Lung (tissue), 12 donors: ENCODE measurements around the gene CCNQ. TPM values are rescaled to one million over a fixed set of nuclear protein-coding genes. Genes with fewer than 3 reads are reported as not detected.
A peak's percentile ranks its signal among the peaks of the same experiment; 100 is the strongest.

ENCODE experiments used
- ATAC-seq: fragments of 200-7000 bp; cut with Tn5 transposase; one replicate; pipeline ENCODE4 v1.9.1; 2020; ENCODE audit warnings: moderate number of reproducible peaks; ENCODE audit not compliant: insufficient read depth, low FRiP score
- DNase-seq, 3 donors: peaks; one replicate each; pipeline ENCODE4 v3.0.0-alpha.2; 2013 to 2017
- H3K27ac ChIP-seq, 2 donors: one replicate each; pipeline ENCODE4 v1.5.1; 2013; ENCODE audit warnings: mild to moderate bottlenecking in 2 of 2, moderate library complexity in 2 of 2, control low read depth in 1 of 2, inconsistent platforms in 1 of 2, low read depth in 1 of 2, low read length in 1 of 2
- H3K27me3 ChIP-seq, 3 donors: one replicate each; pipeline ENCODE4 v1.5.1; 2013; ENCODE audit warnings: low read length in 2 of 3; ENCODE audit not compliant: control insufficient read depth in 3 of 3, insufficient read depth in 3 of 3
- H3K36me3 ChIP-seq, 4 donors: one replicate each; pipeline ENCODE4 v1.5.1; 2013; ENCODE audit warnings: low read length in 4 of 4, mild to moderate bottlenecking in 1 of 4, moderate library complexity in 1 of 4; ENCODE audit not compliant: control insufficient read depth in 4 of 4, insufficient read depth in 4 of 4
- H3K4me1 ChIP-seq, 5 donors: one replicate each; pipeline ENCODE4 v1.5.1; 2013; ENCODE audit warnings: low read length in 5 of 5, mild to moderate bottlenecking in 2 of 5, moderate library complexity in 1 of 5; ENCODE audit not compliant: control insufficient read depth in 5 of 5, insufficient read depth in 5 of 5
- H3K4me3 ChIP-seq: one replicate; pipeline ENCODE4 v1.5.1; 2013; ENCODE audit warnings: mild to moderate bottlenecking, control low read depth, moderate library complexity
- H3K9ac ChIP-seq, 2 donors: one replicate each; pipeline ENCODE4 v1.5.1; 2013; ENCODE audit warnings: low read length in 2 of 2, control low read depth in 1 of 2; ENCODE audit not compliant: insufficient read depth in 1 of 2
- H3K9me3 ChIP-seq, 4 donors: one replicate each; pipeline ENCODE4 v1.5.1; 2013; ENCODE audit warnings: low read length in 3 of 4, mild to moderate bottlenecking in 1 of 4, moderate library complexity in 1 of 4; ENCODE audit not compliant: control insufficient read depth in 4 of 4, insufficient read depth in 3 of 4
- CTCF ChIP-seq: IDR thresholded peaks from 2 replicates; pipeline ENCODE4 v1.5.1; 2012; ENCODE audit warnings: mild to moderate bottlenecking; ENCODE audit errors: control extremely low read depth, extremely low read depth
- WGBS, 2 donors: extraction: QIAGEN DNeasy Blood & Tissue Kit; methylation state at CpG; one replicate each; pipeline ENCODE4 v1.1.7; 2013; 5-methylcytosine and 5-hydroxymethylcytosine counted together
- polyA plus RNA-seq, 2 donors: library from polyadenylated mRNA; stranded (reverse); fragments of 200-250 nt; gene quantifications; one replicate each; pipeline ENCODE4 v1.2.1, GENCODE V29; 2013
- total RNA-seq, 2 donors: library from RNA; depleted of rRNA in 1 of 2; stranded (reverse); fragments of >200 nt in 1 of 2; gene quantifications; one replicate each; pipeline ENCODE4 v1.2.1, GENCODE V29; 2014 to 2021
- donor health status: control.
- donor health status: control.
- donor health status: Bipolar disorder and iron deficiency.
- donor health status: healthy.
- donor health status: DM: yes; HTN: yes; CAD: no.

CCNQ gene
- total and polyA plus RNA-seq, 4 donors: 14.2 to 46.4 (median 24.9) TPM

GRCh38 chrX:153565996-153566580 lies 32.9 kb downstream of the CCNQ start:
- Histone ChIP-seq H3K27ac (no peak overlapping the region), H3K9me3 (peaks cover 0 to 2% (median 0%) of the 10 kb centered on the region in 4 donors), H3K36me3 (no peaks in the 10 kb centered on the region), H3K27me3 (no peaks in the 10 kb centered on the region), H3K4me3 (no peak overlapping the region), H3K4me1 (no peaks in the 10 kb centered on the region), H3K9ac (no peak overlapping the region)
- ATAC-seq (no peak), DNase-seq (no peak)
- no peak for TF ChIP-seq CTCF
- WGBS, 2 donors: 75 to 78% methylated on average over 6 to 9 of the region's 9 CpGs

GRCh38 chrX:153564047-153564606 lies 34.8 kb downstream of the CCNQ start:
- peak in 1 of 3 donors; percentile 13 for DNase-seq
- WGBS, 2 donors: 81 to 86% methylated on average over 14 of the region's 14 CpGs
- H3K36me3 ChIP-seq: no peaks in the 10 kb centered on the region
- H3K27ac ChIP-seq: no peak overlapping the region
- H3K4me3 ChIP-seq: no peak overlapping the region
- peaks cover 0 to 2% (median 0%) of the 10 kb centered on the region in 4 donors for H3K9me3 ChIP-seq
- no peaks in the 10 kb centered on the region for H3K4me1 ChIP-seq
- TF ChIP-seq CTCF: no peak
- no peak for ATAC-seq
- no peak overlapping the region for H3K9ac ChIP-seq
- no peaks in the 10 kb centered on the region for H3K27me3 ChIP-seq

GRCh38 chrX:153562546-153562945 lies 36.4 kb downstream of the CCNQ start:
- WGBS, 2 donors: 88 to 96% methylated on average over 9 of the region's 9 CpGs
- H3K27ac ChIP-seq: no peak overlapping the region
- ATAC-seq: no peak
- no peaks in the 10 kb centered on the region for H3K4me1 ChIP-seq
- no peaks in the 10 kb centered on the region for H3K27me3 ChIP-seq
- no peak for TF ChIP-seq CTCF
- H3K36me3 ChIP-seq: no peaks in the 10 kb centered on the region
- no peak overlapping the region for H3K4me3 ChIP-seq
- H3K9me3 ChIP-seq: peaks cover 0 to 2% (median 0%) of the 10 kb centered on the region in 4 donors
- DNase-seq: no peak
- H3K9ac ChIP-seq: no peak overlapping the region
